Measurements from ENCODE around the gene FRMPD2. TPM values are rescaled to one million over a fixed set of nuclear protein-coding genes. Genes with fewer than 3 reads are reported as not detected.
A peak's percentile ranks its signal among the peaks of the same experiment; 100 is the strongest.

Gene FRMPD2
- total RNA-seq, 2 experiments from 2014 or later: not detected

DNA sequence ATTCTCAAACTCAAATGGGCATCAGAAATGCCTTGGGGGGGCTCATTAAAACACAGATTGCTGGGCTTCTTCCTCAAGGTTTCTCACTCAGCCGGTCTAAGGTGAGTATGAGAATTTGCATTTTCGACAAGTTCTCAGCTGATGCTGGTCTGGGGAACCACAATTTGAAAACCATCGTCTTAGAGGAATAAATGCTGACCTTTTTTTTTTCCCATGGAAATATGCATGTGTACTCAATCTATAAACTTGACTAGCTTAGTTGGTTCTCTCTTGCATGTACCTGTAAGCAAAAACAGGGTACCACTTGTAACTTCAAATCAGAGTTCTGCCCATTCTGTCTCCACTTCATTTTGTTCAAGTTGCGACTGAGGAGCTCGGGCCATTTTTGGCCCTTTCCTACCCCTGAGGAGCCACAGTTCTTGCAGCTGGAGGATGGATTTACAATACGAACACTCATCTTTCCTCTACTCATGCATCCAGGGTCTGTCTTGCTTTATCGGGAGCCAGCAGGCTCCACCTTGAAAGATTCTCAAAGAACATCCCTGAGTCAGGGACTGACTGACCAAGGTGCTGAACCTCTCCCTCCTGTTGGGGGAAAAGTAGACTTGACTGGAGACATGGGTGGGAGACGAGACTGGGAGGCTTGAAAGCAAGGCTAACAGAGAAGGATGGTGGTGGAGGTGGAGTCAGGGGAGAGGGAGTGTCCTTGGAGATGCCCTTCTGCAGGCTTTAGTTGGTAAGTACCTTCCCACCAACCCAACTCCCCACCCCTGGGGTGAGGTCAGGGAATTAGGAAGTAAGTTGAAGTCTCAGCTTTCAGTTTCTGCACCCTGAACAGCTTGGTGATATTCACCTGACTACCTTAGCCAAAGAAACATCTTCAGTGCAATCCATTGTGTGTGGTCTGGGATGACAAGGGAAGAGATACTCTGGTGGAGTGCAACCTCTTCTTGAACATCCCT lies 28.3 kb upstream of the FRMPD2 start:
- no peaks in the 10 kb centered on the region for H3K27me3 Mint-ChIP-seq (ENCODE audit: low read depth)
- H3K4me3 Mint-ChIP-seq: no peak overlapping the region
- peaks cover 10% of the 10 kb centered on the region for H3K4me1 Mint-ChIP-seq (ENCODE audit: low read depth)
- intact Hi-C loops (cut with micrococcal nuclease): loop anchor here (10.0 kb wide), 2 partner anchors 748 to 1048 kb away; no protein-coding TSS in a partner anchor
- no peaks in the 10 kb centered on the region for H3K9me3 Mint-ChIP-seq
- H3K36me3 Mint-ChIP-seq (ENCODE audit: low read depth): peaks cover 2% of the 10 kb centered on the region
- CTCF ChIA-PET: interaction anchor here (0.6 to 1.4 kb wide), 3 partner anchors 12 to 86 kb away, joined by 3 to 4 read pairs (median 3); no protein-coding TSS in a partner anchor
- no peak overlapping the region for H3K27ac Mint-ChIP-seq
- no peak for DNase-seq

DNA sequence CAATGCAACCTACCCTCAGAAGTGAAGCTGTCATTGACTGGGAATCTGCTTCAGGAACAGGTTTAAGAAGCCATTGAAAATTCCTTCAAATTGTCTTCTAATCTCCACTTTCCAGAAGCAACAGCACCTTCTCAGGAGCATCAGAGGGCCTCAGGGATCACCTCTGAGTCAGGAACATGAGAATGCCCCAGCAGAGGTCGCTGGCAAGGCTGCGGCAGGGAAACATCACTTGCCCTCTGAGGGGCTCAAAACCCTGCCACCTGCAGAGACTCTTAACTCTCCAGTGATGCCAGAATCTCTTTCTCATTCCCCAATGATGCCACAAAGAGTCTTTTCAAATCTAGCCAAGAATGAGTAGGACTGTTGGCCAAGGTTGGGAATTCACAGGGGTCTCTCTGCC lies 26.1 kb upstream of the FRMPD2 start:
- no peak overlapping the region for H3K27ac Mint-ChIP-seq
- no peak overlapping the region for H3K4me3 Mint-ChIP-seq
- intact Hi-C loops (cut with micrococcal nuclease): loop anchor here (10.0 kb wide), 2 partner anchors 746 to 1046 kb away; no protein-coding TSS in a partner anchor
- H3K9me3 Mint-ChIP-seq: no peaks in the 10 kb centered on the region
- DNase-seq: no peak
- no peaks in the 10 kb centered on the region for H3K4me1 Mint-ChIP-seq (ENCODE audit: low read depth)
- H3K27me3 Mint-ChIP-seq (ENCODE audit: low read depth): no peaks in the 10 kb centered on the region
- CTCF ChIA-PET: no interaction called here
- H3K36me3 Mint-ChIP-seq (ENCODE audit: low read depth): no peaks in the 10 kb centered on the region

DNA sequence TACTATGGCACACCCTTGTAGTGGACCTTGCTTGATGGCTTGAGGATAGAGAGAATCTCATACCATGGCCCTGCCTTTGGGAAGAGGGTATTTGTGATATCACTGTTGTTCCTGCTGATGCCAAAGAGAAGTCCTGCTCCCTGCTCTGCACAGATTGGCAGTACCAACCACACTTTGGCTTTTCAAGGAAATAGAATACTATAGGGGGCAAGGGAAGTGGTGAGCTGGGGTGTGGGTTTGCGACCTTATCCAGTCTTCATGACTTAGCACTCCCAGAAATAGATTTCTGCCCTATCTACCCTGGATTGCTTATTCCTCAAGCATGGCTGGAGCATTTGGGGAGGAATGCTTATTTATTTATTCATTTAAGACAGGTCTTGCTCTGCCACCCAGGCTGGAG lies 25.2 kb upstream of the FRMPD2 start:
- CTCF ChIA-PET: no interaction called here
- Mint-ChIP-seq H3K4me3 (no peak overlapping the region), H3K27me3 (ENCODE audit: low read depth) (no peaks in the 10 kb centered on the region), H3K27ac (no peak overlapping the region), H3K9me3 (no peaks in the 10 kb centered on the region), H3K4me1 (ENCODE audit: low read depth) (no peaks in the 10 kb centered on the region), H3K36me3 (ENCODE audit: low read depth) (no peaks in the 10 kb centered on the region)
- no peak for DNase-seq
- intact Hi-C loops (cut with micrococcal nuclease): loop anchor here (10.0 kb wide), 2 partner anchors 745 to 1045 kb away; no protein-coding TSS in a partner anchor

DNA sequence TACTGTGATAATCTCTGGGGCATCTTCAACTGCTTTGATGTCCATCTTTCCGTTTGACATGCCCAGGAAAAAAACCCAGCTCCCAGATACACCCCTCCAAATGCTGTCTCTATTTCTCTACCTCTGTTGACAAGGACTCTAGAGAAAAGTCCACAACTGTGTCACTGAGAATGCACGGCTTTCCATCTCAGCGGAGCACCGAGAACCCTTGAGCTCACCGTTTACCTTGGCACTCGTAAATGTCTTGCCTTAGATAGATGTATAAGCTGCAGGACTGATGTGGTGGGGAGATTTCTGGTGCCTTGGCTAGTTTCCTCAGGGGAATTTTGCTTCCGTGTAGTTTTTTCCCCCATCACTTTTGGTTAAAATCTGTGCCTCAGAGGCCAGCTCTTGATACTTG lies 24.6 kb upstream of the FRMPD2 start:
- CTCF ChIA-PET: no interaction called here
- no peaks in the 10 kb centered on the region for H3K9me3 Mint-ChIP-seq
- intact Hi-C loops (cut with micrococcal nuclease): no loop called here
- H3K27ac Mint-ChIP-seq: no peak overlapping the region
- no peaks in the 10 kb centered on the region for H3K27me3 Mint-ChIP-seq (ENCODE audit: low read depth)
- no peak overlapping the region for H3K4me3 Mint-ChIP-seq
- H3K4me1 Mint-ChIP-seq (ENCODE audit: low read depth): no peaks in the 10 kb centered on the region
- no peak for DNase-seq
- H3K36me3 Mint-ChIP-seq (ENCODE audit: low read depth): no peaks in the 10 kb centered on the region

DNA sequence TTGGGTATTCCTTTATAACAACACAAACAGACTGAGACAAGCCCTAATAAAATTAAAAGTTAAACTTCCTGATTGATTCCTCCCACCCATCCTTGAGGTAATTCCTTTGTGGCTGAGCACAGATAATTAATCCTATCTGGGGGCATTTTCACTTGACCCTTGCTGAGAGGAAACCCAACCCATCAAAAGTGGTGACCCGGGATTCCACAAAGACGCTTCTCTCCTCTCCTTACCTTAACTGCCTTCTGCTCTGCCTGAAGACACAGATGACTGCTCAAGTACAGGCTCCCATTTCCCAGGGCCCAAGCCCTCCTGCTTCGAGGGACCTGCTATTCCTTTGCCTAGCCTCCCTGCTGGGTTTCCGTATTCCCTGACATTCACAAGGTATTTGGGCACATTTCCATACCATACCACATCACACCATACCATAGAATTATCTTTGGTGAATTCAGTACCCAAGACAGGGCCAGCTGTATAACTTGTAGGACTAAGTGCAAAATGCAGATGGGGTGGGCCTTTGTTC lies 22.1 kb upstream of the FRMPD2 start:
- Mint-ChIP-seq H3K27ac (no peak overlapping the region), H3K4me1 (ENCODE audit: low read depth) (no peaks in the 10 kb centered on the region), H3K27me3 (ENCODE audit: low read depth) (no peaks in the 10 kb centered on the region), H3K4me3 (no peak overlapping the region), H3K9me3 (no peaks in the 10 kb centered on the region), H3K36me3 (ENCODE audit: low read depth) (no peaks in the 10 kb centered on the region)
- no peak for DNase-seq
- CTCF ChIA-PET: no interaction called here
- intact Hi-C loops (cut with micrococcal nuclease): no loop called here

DNA sequence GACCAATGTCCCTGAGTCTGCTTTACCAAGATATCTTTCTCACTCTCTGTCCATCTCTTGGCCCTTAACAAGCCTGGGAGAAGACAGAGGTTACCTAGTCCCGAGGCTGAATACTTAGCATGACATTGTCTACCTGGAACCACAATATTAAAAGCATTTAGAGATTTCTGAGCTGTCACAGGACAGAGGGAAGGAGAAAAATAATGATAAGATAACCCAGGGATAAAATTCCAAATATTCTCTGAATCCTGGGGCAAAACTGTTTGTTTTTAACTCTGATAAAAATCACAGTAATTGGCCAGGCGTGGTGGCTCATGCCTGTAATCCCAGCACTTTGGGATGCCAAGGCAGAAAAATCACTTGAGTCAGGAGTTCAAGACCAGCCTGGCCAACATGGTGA lies 19.9 kb upstream of the FRMPD2 start:
- Mint-ChIP-seq H3K27ac (no peak overlapping the region), H3K36me3 (ENCODE audit: low read depth) (no peaks in the 10 kb centered on the region), H3K9me3 (no peaks in the 10 kb centered on the region), H3K4me3 (no peak overlapping the region), H3K27me3 (ENCODE audit: low read depth) (no peaks in the 10 kb centered on the region), H3K4me1 (ENCODE audit: low read depth) (peaks cover 4% of the 10 kb centered on the region)
- intact Hi-C loops (cut with micrococcal nuclease): no loop called here
- CTCF ChIA-PET: no interaction called here
- no peak for DNase-seq

DNA sequence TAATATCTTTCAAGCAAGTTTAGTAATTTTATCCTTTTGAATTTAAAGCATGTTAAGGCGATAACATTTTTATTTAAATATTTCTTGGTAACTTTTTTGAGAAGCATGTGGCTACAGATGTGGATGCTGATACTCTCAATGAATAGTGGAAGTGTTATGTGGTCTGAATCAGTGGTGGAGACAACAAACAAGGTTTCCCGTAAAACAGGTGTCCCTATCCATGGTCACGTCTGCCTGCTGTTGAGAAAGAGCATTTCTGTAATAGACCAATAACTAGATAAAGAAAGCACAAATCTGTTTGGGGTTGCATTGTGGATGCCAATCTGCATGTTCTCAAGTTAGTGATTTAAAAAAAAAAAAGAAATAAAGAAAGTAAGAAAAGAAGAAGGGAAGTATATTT lies 18.1 kb upstream of the FRMPD2 start:
- CTCF ChIA-PET: no interaction called here

DNA sequence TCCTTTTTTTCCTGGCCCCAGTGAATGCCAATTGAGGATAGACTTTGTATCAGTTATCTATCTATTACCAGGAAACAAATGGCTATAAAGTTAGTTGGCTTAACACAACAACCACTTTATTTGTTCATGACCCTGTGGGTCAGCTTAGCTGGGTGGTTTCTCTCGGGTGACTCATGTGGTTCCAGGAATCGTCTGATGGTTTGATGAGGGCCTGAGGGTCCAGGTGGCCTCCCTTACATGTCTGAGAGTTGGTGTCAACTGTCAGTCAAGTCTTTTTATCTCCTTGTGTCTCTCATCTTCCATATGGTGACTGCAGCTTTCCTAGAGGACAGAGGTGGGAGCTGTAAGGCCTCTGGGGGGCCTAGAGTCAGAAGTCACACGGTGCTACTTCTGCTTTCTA lies 16.7 kb upstream of the FRMPD2 start:
- Mint-ChIP-seq H3K4me3 (no peak overlapping the region), H3K4me1 (ENCODE audit: low read depth) (peaks cover 4% of the 10 kb centered on the region), H3K27me3 (ENCODE audit: low read depth) (no peaks in the 10 kb centered on the region), H3K27ac (no peak overlapping the region), H3K9me3 (no peaks in the 10 kb centered on the region), H3K36me3 (ENCODE audit: low read depth) (no peaks in the 10 kb centered on the region)
- CTCF ChIA-PET: interaction anchor here (0.7 kb wide), 1 partner anchor 12 kb away, joined by 3 read pairs; no protein-coding TSS in a partner anchor
- DNase-seq: no peak
- intact Hi-C loops (cut with micrococcal nuclease): loop anchor here (2.0 kb wide), 1 partner anchor 76 kb away; no protein-coding TSS in a partner anchor

More for the DNA sequence above, 18.1 kb upstream of the FRMPD2 start:
- Mint-ChIP-seq H3K27ac (no peak overlapping the region), H3K9me3 (no peaks in the 10 kb centered on the region), H3K4me3 (no peak overlapping the region), H3K36me3 (ENCODE audit: low read depth) (no peaks in the 10 kb centered on the region), H3K27me3 (ENCODE audit: low read depth) (no peaks in the 10 kb centered on the region), H3K4me1 (ENCODE audit: low read depth) (peaks cover 4% of the 10 kb centered on the region)
- intact Hi-C loops (cut with micrococcal nuclease): no loop called here
- DNase-seq: no peak

DNA sequence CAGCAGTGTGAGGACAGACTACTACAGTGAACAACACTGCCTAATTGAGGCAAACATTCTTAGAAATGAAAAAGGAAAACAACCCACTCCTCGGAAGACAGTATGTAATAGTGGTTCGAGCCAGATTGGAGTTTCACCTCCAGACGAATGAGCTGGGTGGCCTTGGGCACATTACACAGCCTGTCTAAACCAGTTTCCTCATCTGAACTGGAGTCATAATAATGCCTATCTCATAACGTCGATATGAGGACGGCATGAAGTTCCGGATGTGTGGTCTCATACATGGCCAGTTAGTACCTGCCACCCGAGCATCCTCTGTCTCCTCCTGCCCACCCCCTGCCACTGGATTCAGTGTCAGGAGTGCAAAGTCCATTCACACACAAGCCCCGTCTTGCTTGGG lies 15.8 kb upstream of the FRMPD2 start:
- DNase-seq: no peak
- H3K4me1 Mint-ChIP-seq (ENCODE audit: low read depth): peaks cover 4% of the 10 kb centered on the region
- peaks cover 5% of the 10 kb centered on the region for H3K27me3 Mint-ChIP-seq (ENCODE audit: low read depth)
- CTCF ChIA-PET: interaction anchor here (0.7 to 2.2 kb wide), 4 partner anchors 12 to 319 kb away, joined by 3 to 5 read pairs (median 4); no protein-coding TSS in a partner anchor
- H3K36me3 Mint-ChIP-seq (ENCODE audit: low read depth): no peaks in the 10 kb centered on the region
- no peak overlapping the region for H3K27ac Mint-ChIP-seq
- H3K4me3 Mint-ChIP-seq: no peak overlapping the region
- intact Hi-C loops (cut with micrococcal nuclease): loop anchor here (2.0 kb wide), 1 partner anchor 75 kb away; no protein-coding TSS in a partner anchor
- no peaks in the 10 kb centered on the region for H3K9me3 Mint-ChIP-seq

DNA sequence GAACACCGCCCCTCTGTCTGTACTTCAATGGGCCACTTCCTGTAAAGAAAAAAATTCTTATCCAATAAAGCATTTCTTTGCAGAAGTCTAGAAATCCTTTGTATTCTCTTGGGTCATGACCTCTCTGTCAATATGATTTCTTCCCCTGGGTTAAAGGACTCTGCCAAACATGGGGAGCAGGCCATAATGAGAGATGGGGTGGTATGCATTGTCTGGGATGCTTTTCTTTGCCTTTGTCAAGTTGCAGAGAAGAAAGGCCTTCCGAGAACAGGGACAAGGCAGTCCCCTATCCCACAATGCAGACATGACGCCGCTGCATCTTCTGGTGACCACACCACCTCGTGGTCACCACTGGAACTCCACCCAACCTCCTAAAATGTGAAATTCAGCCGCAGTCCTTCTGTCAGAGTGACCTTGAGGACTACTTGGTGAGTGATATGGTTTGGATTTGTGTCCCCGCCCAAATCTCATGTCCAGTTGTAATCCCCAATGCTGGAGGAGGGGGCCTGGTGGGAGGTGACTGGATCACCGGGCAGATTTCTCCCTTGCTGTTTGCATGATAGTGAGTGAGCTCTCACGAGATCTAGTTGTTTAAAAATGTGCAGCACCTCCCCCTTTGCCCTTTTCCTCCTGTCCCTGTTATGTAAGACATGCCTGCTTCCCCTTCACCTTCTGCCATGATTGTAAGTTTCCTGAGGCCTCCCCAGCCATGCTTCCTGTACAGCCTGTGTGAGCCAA lies 15.2 kb upstream of the FRMPD2 start:
- Mint-ChIP-seq H3K9me3 (no peaks in the 10 kb centered on the region), H3K36me3 (ENCODE audit: low read depth) (no peaks in the 10 kb centered on the region), H3K4me3 (no peak overlapping the region), H3K27ac (no peak overlapping the region), H3K4me1 (ENCODE audit: low read depth) (peaks cover 4% of the 10 kb centered on the region), H3K27me3 (ENCODE audit: low read depth) (peaks cover 5% of the 10 kb centered on the region)
- intact Hi-C loops (cut with micrococcal nuclease): loop anchor here (2.0 kb wide), 1 partner anchor 75 kb away; no protein-coding TSS in a partner anchor
- peak; percentile 53 for DNase-seq
- CTCF ChIA-PET: interaction anchor here (0.7 to 2.2 kb wide), 4 partner anchors 11 to 23 kb away, joined by 3 to 5 read pairs (median 4); no protein-coding TSS in a partner anchor

DNA sequence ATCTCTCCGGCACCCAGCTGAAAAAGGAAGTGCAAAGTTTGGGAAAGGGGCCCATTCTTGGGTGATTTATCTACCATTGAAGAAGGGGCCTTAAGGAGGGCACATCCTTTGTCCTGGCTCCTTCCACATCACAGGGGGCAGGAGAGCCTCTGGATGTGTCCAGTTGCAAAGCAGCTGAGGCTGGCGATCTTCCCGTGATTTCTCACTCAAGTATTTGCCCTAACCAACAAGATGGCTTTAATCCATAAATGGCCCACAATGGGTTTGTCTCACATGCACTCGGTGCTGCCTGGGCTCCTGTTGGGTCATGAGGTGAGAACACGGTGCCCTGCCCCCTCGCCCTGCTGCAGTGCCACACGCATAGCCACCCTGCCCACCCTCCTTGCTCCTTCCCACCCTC lies 14.2 kb upstream of the FRMPD2 start:
- Mint-ChIP-seq H3K27ac (no peak overlapping the region), H3K36me3 (ENCODE audit: low read depth) (peaks cover 2% of the 10 kb centered on the region), H3K4me1 (ENCODE audit: low read depth) (peaks cover 4% of the 10 kb centered on the region), H3K9me3 (peaks cover 4% of the 10 kb centered on the region), H3K4me3 (no peak overlapping the region), H3K27me3 (ENCODE audit: low read depth) (peaks cover 9% of the 10 kb centered on the region)
- no peak for DNase-seq
- CTCF ChIA-PET: interaction anchor here (0.6 to 2.2 kb wide), 6 partner anchors 10 to 355 kb away, joined by 3 to 5 read pairs (median 3); no protein-coding TSS in a partner anchor
- intact Hi-C loops (cut with micrococcal nuclease): no loop called here

Data from activated naive CD4-positive, alpha-beta T cell treated with anti-CD3 and anti-CD28 coated beads for 36 hours (primary cell).